AG04450 (cell line): ENCODE measurements around the gene FNDC5. TPM values are rescaled to one million over a fixed set of nuclear protein-coding genes. Genes with fewer than 3 reads are reported as not detected.

Experiments used
- CTCF ChIA-PET: fragments of 300-600, 350-600 bp; formaldehyde crosslinking; extraction: SDS; loops from one replicate; lab custom pipeline; 2022; ENCODE audit warnings: antibody characterized with exemption, inconsistent platforms; lab: Charles Lee
- POLR2A ChIA-PET: fragments of 350-600 bp; formaldehyde crosslinking; extraction: SDS; loops from one replicate; lab custom pipeline; 2021; ENCODE audit warnings: antibody characterized with exemption, inconsistent platforms; lab: Yijun Ruan, JAX
- DNase-seq: peaks from one replicate; pipeline ENCODE4 v3.0.0-alpha.2; 2011; ENCODE audit warnings: low read depth, low spot score
- H3K27ac ChIP-seq: one replicate; pipeline ENCODE4 v1.5.1; 2012; ENCODE audit warnings: low read depth, low read length, control low read depth
- H3K27me3 ChIP-seq: one replicate; pipeline ENCODE4 v1.6.0; 2012; ENCODE audit warnings: low read length; ENCODE audit not compliant: control insufficient read depth, insufficient read depth
- H3K4me3 ChIP-seq: 2 replicates; pipeline ENCODE4 v1.5.1; 2011; ENCODE audit warnings: mild to moderate bottlenecking, low read depth, low read length, control low read depth
- H3K9me3 ChIP-seq: 2 replicates; pipeline ENCODE4 v1.5.1; 2012; ENCODE audit warnings: low read length; ENCODE audit not compliant: control insufficient read depth, insufficient read depth
- polyA plus RNA-seq: library from polyadenylated mRNA; depleted of rRNA; stranded (reverse); fragments of >200 nt; gene quantifications from 2 replicates; pipeline ENCODE4 v1.2.3, GENCODE V29; 2011
- TF ChIP-seq, protein P1 (sequence below): IDR thresholded peaks from 2 replicates; pipeline ENCODE4 v1.5.1; 2011; ENCODE audit warnings: low read depth, low read length, control low read depth, inconsistent platforms

Gene FNDC5
- polyA plus RNA-seq, 1 experiment = 1.5 TPM

DNA sequence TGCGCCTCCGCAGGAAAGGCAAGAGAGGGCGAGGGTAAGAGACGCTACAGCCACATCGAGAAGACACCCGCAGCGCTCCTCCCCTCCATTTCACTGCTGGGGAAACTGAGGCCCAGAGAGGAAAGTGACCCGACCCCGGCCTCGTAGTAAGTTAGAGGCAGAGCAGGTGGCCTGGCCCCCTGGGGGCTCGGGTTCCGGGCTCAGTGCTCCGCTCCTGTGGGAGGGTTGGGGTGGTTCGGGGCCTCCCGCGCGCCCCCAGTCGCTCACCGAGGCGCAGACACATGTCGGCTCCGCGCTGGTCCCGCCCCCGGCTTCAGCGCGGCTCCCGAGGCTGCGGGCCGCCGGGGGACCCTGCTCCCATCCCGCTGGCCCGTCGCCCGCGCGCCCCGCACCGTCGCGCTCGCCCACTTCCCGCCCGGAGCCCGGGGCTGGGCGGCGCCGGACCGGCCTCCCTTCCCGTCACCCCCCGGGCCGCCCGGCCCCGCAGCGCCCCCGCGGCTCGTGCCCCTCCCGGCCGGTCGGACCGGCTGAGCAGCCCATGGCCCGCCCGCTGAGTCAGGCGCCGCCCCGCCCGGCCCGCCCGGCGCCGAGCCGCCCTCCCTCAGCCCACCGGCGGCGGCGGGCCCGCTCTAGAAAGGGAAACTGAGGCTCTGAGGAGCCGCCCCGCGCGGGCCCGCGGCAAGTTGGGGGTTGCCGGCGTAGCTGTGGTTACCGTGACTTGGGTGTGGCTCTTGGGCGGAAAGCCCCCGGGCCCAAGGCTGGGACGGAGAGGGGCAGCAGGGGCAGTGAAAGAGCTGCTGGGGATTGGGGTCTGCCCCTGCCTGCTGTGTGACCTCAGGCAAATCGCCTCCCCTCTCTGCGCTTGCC, 30.5 kb upstream of the FNDC5 start, which contains the start of gene TMEM54:
TMEM54 (minus strand) TSS at position 434 of the 867 bp plus-strand sequence; CDS start at position 283, 151 bp downstream.
- TF ChIP-seq, protein P1, sequence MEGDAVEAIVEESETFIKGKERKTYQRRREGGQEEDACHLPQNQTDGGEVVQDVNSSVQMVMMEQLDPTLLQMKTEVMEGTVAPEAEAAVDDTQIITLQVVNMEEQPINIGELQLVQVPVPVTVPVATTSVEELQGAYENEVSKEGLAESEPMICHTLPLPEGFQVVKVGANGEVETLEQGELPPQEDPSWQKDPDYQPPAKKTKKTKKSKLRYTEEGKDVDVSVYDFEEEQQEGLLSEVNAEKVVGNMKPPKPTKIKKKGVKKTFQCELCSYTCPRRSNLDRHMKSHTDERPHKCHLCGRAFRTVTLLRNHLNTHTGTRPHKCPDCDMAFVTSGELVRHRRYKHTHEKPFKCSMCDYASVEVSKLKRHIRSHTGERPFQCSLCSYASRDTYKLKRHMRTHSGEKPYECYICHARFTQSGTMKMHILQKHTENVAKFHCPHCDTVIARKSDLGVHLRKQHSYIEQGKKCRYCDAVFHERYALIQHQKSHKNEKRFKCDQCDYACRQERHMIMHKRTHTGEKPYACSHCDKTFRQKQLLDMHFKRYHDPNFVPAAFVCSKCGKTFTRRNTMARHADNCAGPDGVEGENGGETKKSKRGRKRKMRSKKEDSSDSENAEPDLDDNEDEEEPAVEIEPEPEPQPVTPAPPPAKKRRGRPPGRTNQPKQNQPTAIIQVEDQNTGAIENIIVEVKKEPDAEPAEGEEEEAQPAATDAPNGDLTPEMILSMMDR = 0 out of 2 replicates have a peak, but pooled peaks have one; percentile 4
- ChIA-PET POLR2A (interaction anchor here (1.1 kb wide), 1 partner anchor 64 kb away, joined by 3 read pairs; no protein-coding TSS in a partner anchor), CTCF (interaction anchor here (0.5 to 0.7 kb wide), 2 partner anchors 381 to 501 kb away, joined by 3 to 4 read pairs; no protein-coding TSS in a partner anchor)
- no peak within 1 kb of the TSS for H3K27ac ChIP-seq
- H3K9me3 ChIP-seq = no peaks in the 10 kb centered on the region; the same call in 1 of the 2 replicates
- peaks cover 8% of the 10 kb centered on the region for H3K27me3 ChIP-seq
- no peak for DNase-seq
- peak within 1 kb of the TSS; percentile 68 for H3K4me3 ChIP-seq

DNA sequence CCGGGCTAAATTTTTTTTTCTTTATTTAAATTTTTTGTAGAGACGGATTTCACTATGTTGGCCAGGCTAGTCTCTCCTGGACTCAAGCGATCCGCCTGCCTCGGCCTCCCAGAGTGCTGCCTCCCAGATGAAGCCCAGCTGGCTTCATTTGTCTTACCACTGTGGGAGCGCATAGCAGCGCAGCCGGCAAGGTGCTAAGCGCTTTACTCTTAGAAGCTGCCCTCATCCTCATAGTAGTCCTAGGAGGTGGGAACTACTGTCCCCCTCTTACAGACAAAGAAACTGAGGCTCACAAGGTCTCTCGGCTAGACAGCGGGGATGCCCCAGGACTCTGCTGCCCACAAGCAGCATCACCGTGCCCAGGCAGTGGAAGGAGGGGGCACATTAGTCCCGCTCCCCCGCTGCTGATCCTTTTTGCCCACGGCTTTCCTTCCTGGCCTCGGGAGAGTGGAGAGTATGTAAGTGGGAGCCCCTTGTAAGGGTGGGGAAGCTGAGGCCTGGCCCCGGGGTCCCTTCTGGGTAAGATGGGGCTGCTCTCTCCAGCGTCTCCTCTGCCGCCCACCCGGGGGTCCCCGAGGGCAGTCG, 29.8 kb upstream of the FNDC5 start:
- Histone ChIP-seq H3K9me3 (no peaks in the 10 kb centered on the region; the same call in 1 of the 2 replicates), H3K27me3 (peaks cover 8% of the 10 kb centered on the region), H3K27ac (no peak overlapping the region), H3K4me3 (peak overlapping the region; percentile 68)
- TF ChIP-seq, protein P1 = no peak
- no peak for DNase-seq
- CTCF ChIA-PET = interaction anchor here (1.0 kb wide), 1 partner anchor 154 kb away, joined by 4 read pairs; no protein-coding TSS in a partner anchor
- POLR2A ChIA-PET = interaction anchor here (1.1 kb wide), 1 partner anchor 64 kb away, joined by 3 read pairs; no protein-coding TSS in a partner anchor

DNA sequence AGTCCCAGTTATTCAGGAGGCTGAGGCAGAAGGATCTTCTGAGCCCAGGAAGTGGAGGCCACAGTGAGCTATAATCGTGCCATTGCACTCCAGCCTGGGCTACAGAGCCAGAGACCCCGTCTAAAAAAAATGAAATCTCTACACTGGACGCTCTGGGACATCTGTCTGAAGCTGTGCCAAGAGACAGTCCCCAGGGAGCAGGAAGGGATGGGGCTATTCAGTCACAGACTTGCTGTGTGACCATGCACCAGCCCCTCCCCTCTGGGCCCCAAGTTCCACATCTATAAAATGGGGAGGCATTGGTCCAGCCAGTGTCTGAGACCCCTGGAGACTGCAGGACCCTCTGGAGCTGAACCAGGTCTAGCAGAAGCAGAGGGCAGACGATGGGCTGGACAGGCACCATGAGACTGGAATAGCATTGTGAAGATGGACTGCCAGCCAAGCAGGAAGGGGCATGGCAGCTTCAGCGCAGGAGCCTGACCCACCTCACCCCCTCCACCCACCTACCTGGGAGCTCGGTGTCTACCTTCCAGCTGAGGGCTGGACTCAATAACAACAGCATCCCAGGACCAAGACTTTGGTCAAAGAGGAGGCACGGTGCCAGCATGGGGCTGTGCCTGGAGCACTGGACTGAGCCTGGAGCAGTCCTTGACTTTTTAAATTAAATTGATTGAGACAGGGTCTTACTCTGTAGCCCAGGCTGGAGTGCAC, 29.0 kb upstream of the FNDC5 start:
- CTCF ChIA-PET = interaction anchor here (0.5 to 1.0 kb wide), 5 partner anchors 23 to 244 kb away, joined by 3 to 7 read pairs (median 4); no protein-coding TSS in a partner anchor
- Histone ChIP-seq H3K27ac (no peak overlapping the region), H3K9me3 (no peaks in the 10 kb centered on the region; the same call in 1 of the 2 replicates), H3K4me3 (no peak overlapping the region), H3K27me3 (peaks cover 8% of the 10 kb centered on the region)
- DNase-seq = no peak
- TF ChIP-seq, protein P1 = no peak
- POLR2A ChIA-PET = interaction anchor here (1.1 kb wide), 1 partner anchor 65 kb away, joined by 3 read pairs; no protein-coding TSS in a partner anchor

DNA sequence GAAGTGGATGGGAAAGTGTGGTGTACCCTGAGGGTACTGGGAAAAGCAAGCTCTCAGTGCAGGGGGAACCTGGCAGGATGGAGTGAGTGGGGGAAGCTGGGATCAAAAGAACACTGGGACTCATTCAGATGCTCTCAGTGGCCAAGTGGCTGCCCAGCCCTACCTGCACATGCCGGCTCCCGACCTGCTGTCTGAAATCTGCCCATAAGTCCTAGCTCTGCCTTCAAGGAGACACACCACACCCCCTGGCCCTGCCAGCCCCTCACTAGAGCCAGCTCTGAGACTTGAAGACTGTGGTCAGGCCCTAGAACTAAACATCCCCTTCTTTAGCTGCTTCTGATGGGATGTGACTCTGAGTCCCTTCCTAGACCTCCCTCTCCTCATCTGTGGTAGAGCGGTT, 28.2 kb upstream of the FNDC5 start:
- ChIA-PET CTCF (interaction anchor here (0.5 to 1.1 kb wide), 5 partner anchors 22 to 378 kb away, joined by 3 to 7 read pairs (median 4); no protein-coding TSS in a partner anchor), POLR2A (interaction anchor here (0.7 kb wide), 1 partner anchor 8 kb away, joined by 5 read pairs; no protein-coding TSS in a partner anchor)
- Histone ChIP-seq H3K27ac (no peak overlapping the region), H3K4me3 (no peak overlapping the region), H3K9me3 (no peaks in the 10 kb centered on the region; the same call in 1 of the 2 replicates), H3K27me3 (peaks cover 3% of the 10 kb centered on the region)
- DNase-seq = no peak
- TF ChIP-seq, protein P1 = no peak
